GM13977 (cell line): ENCODE data around the gene NCBP3.
"Not testable (repeated sequence)": the region's sequence is repeated elsewhere in the genome, so short reads cannot be mapped to it uniquely, and the experiment has no call there.

Experiments used
- DNase-seq: peaks from one replicate; pipeline ENCODE4 v3.0.0; 2012; ENCODE audit warnings: low spot score
- CTCF ChIP-seq: IDR thresholded peaks from 2 replicates; pipeline ENCODE4 v1.5.1; 2012; ENCODE audit warnings: mild to moderate bottlenecking, control low read depth; ENCODE audit not compliant: insufficient read depth; ENCODE audit errors: extremely low read depth, missing control alignments
- in situ Hi-C: fragments of 300-500 bp; cut with MboI; formaldehyde crosslinking; loops from one replicate; pipeline ENCODE4 v1.12.0; 2022; ENCODE audit warnings: low sequenced_read_pairs, low pct_unique_long_range_greater_than_20kb, mixed read lengths, inconsistent platforms; ENCODE audit not compliant: unreplicated experiment

The NCBP3 gene

GRCh38 chr17:3860939-3861700 lies 15.1 kb upstream of the NCBP3 start:
- DNase-seq = no peak
- in situ Hi-C loops = no loop called here
- no peak for TF ChIP-seq CTCF

GRCh38 chr17:3859940-3860339 lies 13.9 kb upstream of the NCBP3 start:
- no peak for DNase-seq
- TF ChIP-seq CTCF = no peak
- in situ Hi-C loops = no loop called here

GRCh38 chr17:3857261-3858105 lies 11.4 kb upstream of the NCBP3 start:
- no peak for DNase-seq
- TF ChIP-seq CTCF = no peak
- in situ Hi-C loops = no loop called here

- DNase-seq, in situ Hi-C loops: not testable (repeated sequence)
Measured at GRCh38 chr17:3854204-3854603, 8.2 kb upstream of the NCBP3 start.

GRCh38 chr17:3852561-3852960 lies 6.5 kb upstream of the NCBP3 start:
- no peak for DNase-seq
- in situ Hi-C loops = no loop called here
- no peak for TF ChIP-seq CTCF

- in situ Hi-C loops = no loop called here
- no peak for DNase-seq
- no peak for TF ChIP-seq CTCF
Measured at GRCh38 chr17:3851461-3852100, 5.5 kb upstream of the NCBP3 start.
